Measurements from ENCODE around the gene DIPK1A.

DNA sequence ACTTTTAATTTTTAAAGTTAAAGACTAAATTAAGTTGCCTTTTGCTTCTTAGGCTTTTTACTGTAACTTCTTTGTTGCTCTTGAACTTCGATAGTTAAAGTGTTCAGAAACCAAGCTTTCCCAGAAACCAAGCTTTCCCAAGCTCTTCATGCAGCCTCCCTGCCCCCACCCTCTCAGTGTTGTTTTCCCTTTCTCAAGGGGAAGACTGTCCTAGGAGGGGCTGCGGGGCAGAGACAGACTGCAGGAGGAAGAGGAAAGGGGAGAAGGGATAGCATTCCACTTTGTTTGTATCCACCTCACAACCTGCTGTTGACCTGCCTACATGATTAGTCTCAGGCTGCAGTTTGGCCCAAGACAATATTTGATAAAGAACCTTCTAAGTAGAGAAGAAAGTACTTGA is 39.0 kb upstream of the DIPK1A start:
- TF ChIP-seq POLR2A (IDR thresholded peaks at IDR 0.05; ENCODE audit: low read depth, low read length) (no peak), TAF1 (IDR thresholded peaks at IDR 0.05; ENCODE audit: low read depth, low read length) (no peak), POLR2AphosphoS5 (IDR thresholded peaks at IDR 0.05; ENCODE audit: low read depth, low read length) (no peak), POU2F2 (IDR thresholded peaks at IDR 0.05; ENCODE audit: low read depth, low read length) (no peak), SPI1 (IDR thresholded peaks at IDR 0.05; ENCODE audit: low read depth, low read length) (no peak), PAX5 (IDR thresholded peaks at IDR 0.05; ENCODE audit: insufficient read depth, low read length, severe bottlenecking) (no peak)
